BJ (cell line): Measurements from ENCODE around the gene ATG13. TPM values are rescaled to one million over a fixed set of nuclear protein-coding genes. Genes with fewer than 3 reads are reported as not detected.
A peak's percentile ranks its signal among the peaks of the same experiment; 100 is the strongest.

Source experiments
- CTCF ChIA-PET: fragments of 350-600 bp; formaldehyde crosslinking; extraction: SDS; loops from one replicate; lab custom pipeline; 2021; ENCODE audit warnings: antibody characterized with exemption, inconsistent platforms; lab: Yijun Ruan, JAX
- POLR2A ChIA-PET: fragments of 300-600 bp; sonication (Branson Sonifier 250); formaldehyde crosslinking; extraction: SDS; loops from one replicate; lab custom pipeline; 2021; ENCODE audit warnings: antibody characterized with exemption; lab: Charles Lee
- DNase-seq: peaks from one replicate; pipeline ENCODE4 v3.0.0-alpha.2; 2011; ENCODE audit warnings: low read depth
- H3K27me3 ChIP-seq: 2 replicates; pipeline ENCODE4 v1.6.0; 2011; ENCODE audit warnings: low read length; ENCODE audit not compliant: control insufficient read depth, insufficient read depth
- H3K36me3 ChIP-seq: 2 replicates; pipeline ENCODE4 v1.5.1; 2011; ENCODE audit warnings: low read length; ENCODE audit not compliant: control insufficient read depth, insufficient read depth
- H3K4me3 ChIP-seq: 2 replicates; pipeline ENCODE4 v1.5.1; 2011; ENCODE audit warnings: low read depth, mild to moderate bottlenecking, control low read depth, low read length
- polyA plus RNA-seq: library from polyadenylated mRNA; depleted of rRNA; stranded (reverse); fragments of >200 nt; gene quantifications from 2 replicates; pipeline ENCODE4 v1.2.3, GENCODE V29; 2011
- TF ChIP-seq, protein P1 (sequence below): IDR thresholded peaks from 2 replicates; pipeline ENCODE4 v1.5.1; 2011; ENCODE audit warnings: low read depth, mild to moderate bottlenecking, control low read depth, inconsistent platforms, low read length, moderate library complexity; ENCODE audit not compliant: insufficient read depth

Gene ATG13
- polyA plus RNA-seq, 1 experiment = 111 TPM

DNA sequence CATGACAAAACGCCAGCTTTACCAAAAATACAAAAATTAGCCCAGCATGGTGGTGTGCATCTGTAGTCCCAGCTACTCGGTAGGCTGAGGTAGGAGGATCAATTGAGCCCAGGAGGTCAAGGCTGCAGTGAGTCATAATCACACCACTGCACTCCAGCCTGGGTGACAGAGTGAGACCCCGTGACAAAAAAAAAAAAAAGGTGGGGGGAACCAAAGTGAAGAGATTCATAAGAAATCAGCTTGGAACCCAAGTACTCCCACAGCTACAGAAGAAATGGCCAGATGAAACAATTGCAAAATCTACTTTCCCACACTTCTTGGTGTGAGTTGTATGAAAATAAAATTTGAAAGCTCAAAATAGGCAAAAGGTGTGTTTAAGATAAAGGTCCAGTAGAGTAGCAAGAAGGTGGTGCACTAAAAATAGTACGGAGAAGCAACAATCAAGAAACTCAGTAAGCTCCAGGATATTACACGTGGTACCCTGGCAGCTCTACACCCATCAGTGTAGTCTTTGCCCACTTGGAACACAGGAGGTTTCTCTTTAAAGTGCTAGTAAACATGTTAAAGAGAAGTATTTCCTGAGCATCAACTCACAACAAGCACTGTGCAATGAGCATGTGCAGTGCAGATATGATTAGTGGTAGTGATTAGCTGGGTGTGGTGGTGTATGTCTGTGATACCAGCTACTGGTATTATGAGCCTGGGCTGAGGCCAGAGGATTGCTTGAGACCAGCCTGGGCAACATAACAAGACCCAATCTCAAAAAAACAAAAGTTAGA lies 5.6 kb upstream of the ATG13 start:
- ChIA-PET CTCF (interaction anchor here (1.0 to 1.1 kb wide), 4 partner anchors 60 to 223 kb away, joined by 3 to 5 read pairs (median 4); no protein-coding TSS in a partner anchor), POLR2A (no interaction called here)
- no peaks in the 10 kb centered on the region for H3K36me3 ChIP-seq
- DNase-seq = no peak
- H3K4me3 ChIP-seq = no peak overlapping the region
- TF ChIP-seq, protein P1, sequence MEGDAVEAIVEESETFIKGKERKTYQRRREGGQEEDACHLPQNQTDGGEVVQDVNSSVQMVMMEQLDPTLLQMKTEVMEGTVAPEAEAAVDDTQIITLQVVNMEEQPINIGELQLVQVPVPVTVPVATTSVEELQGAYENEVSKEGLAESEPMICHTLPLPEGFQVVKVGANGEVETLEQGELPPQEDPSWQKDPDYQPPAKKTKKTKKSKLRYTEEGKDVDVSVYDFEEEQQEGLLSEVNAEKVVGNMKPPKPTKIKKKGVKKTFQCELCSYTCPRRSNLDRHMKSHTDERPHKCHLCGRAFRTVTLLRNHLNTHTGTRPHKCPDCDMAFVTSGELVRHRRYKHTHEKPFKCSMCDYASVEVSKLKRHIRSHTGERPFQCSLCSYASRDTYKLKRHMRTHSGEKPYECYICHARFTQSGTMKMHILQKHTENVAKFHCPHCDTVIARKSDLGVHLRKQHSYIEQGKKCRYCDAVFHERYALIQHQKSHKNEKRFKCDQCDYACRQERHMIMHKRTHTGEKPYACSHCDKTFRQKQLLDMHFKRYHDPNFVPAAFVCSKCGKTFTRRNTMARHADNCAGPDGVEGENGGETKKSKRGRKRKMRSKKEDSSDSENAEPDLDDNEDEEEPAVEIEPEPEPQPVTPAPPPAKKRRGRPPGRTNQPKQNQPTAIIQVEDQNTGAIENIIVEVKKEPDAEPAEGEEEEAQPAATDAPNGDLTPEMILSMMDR = no peak
- no peaks in the 10 kb centered on the region for H3K27me3 ChIP-seq

DNA sequence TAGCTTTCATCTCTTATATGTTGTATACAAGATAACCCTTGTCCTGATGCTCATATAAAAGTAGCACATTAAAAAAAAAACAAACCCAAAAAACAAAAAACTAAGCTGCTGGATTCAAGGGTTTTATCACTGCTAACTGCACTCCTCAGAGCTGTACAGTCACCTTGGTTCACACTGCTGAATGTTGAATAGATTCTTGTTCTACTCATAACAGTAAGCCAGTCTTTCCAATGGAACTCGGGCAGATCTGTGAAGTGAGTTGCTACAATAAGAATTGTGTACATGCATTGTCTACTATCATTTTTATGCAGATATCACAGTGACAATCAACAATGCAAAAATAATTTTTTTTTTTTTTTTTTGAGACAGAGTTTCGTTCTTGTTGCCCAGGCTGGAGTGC lies 5.0 kb upstream of the ATG13 start:
- Histone ChIP-seq H3K36me3 (no peaks in the 10 kb centered on the region), H3K4me3 (no peak overlapping the region), H3K27me3 (no peaks in the 10 kb centered on the region)
- ChIA-PET CTCF (interaction anchor here (1.0 to 1.1 kb wide), 4 partner anchors 59 to 224 kb away, joined by 3 to 5 read pairs (median 4); no protein-coding TSS in a partner anchor), POLR2A (no interaction called here)
- no peak for DNase-seq
- TF ChIP-seq, protein P1 = no peak

GRCh38 chr11:46615756-46616155 lies 1.6 kb upstream of the ATG13 start:
- no peaks in the 10 kb centered on the region; the same call in 1 of the 2 replicates for H3K36me3 ChIP-seq
- DNase-seq = no peak
- ChIA-PET POLR2A (no interaction called here), CTCF (no interaction called here)
- H3K4me3 ChIP-seq = no peak overlapping the region
- TF ChIP-seq, protein P1 = no peak
- no peaks in the 10 kb centered on the region for H3K27me3 ChIP-seq

GRCh38 chr11:46616551-46617133 lies 711 bp upstream of the ATG13 start:
- H3K36me3 ChIP-seq = no peaks in the 10 kb centered on the region; the same call in 1 of the 2 replicates
- peak overlapping the region; percentile 100 for H3K4me3 ChIP-seq
- no peak for DNase-seq
- POLR2A ChIA-PET = no interaction called here
- CTCF ChIA-PET = interaction anchor here (0.7 to 2.9 kb wide), 10 partner anchors 8 to 256 kb away, joined by 3 to 9 read pairs (median 4); no protein-coding TSS in a partner anchor
- no peaks in the 10 kb centered on the region for H3K27me3 ChIP-seq
- TF ChIP-seq, protein P1 = no peak

DNA sequence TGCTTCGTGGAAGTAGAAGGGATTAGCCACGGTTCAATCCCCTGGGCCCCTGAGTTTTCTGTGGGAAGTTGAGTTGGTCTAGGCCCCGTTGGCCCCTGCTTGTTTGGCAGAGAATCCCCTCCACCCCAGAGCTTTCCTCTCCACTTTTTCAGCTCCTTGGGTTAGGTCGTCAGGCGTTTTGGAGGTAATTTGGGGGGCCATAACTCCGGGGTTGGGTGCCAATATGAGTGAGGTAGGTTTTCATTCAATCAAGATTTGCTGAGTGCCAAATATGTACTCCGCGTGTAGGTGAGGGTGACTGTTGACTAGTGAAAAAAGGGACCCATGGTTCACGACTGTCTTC lies 590 bp downstream of the ATG13 start:
- CTCF ChIA-PET = interaction anchor here (0.7 to 3.1 kb wide), 19 partner anchors 9 to 249 kb away, joined by 3 to 15 read pairs (median 5); partner anchors contain the start of gene CHRM4
- Histone ChIP-seq H3K4me3 (peak overlapping the region; percentile 100), H3K36me3 (no peaks in the 10 kb centered on the region; the same call in 1 of the 2 replicates), H3K27me3 (no peaks in the 10 kb centered on the region)
- TF ChIP-seq, protein P1 = no peak
- DNase-seq = no peak
- POLR2A ChIA-PET = no interaction called here
